WTC11 (cell line): Measurements from ENCODE around the gene RPL36AL.

Experiments used
- ATF1 ChIP-seq: sonication (generic); formaldehyde crosslinking; IDR thresholded peaks from 2 replicates; pipeline ENCODE4 v1.8.1; 2023; ENCODE audit warnings: mild to moderate bottlenecking, moderate library complexity, missing genetic modification reagents
- CBFB ChIP-seq: sonication (generic); formaldehyde crosslinking; IDR thresholded peaks from 2 replicates; pipeline ENCODE4 v1.8.1; 2022; ENCODE audit warnings: mild to moderate bottlenecking, low read depth, missing genetic modification reagents
- CTCF ChIP-seq: fragments of 200-600 bp; IDR thresholded peaks from 2 replicates; pipeline ENCODE4 v1.8.0; 2022; ENCODE audit warnings: antibody characterized with exemption
- E2F4 ChIP-seq: sonication (generic); formaldehyde crosslinking; IDR thresholded peaks from 2 replicates; pipeline ENCODE4 v1.8.1; 2022; ENCODE audit warnings: low read depth, mild to moderate bottlenecking, moderate library complexity, missing genetic modification reagents, borderline replicate concordance
- HMGXB4 ChIP-seq: sonication (generic); formaldehyde crosslinking; IDR thresholded peaks from 2 replicates; pipeline ENCODE4 v1.8.1; 2023; ENCODE audit warnings: mild to moderate bottlenecking, moderate library complexity, missing genetic modification reagents
- RELA ChIP-seq: sonication (generic); formaldehyde crosslinking; IDR thresholded peaks from 2 replicates; pipeline ENCODE4 v1.8.1; 2022; ENCODE audit warnings: missing genetic modification reagents, mild to moderate bottlenecking, borderline replicate concordance
- SMAD4 ChIP-seq: sonication (generic); formaldehyde crosslinking; IDR thresholded peaks from 2 replicates; pipeline ENCODE4 v1.8.0; 2022; ENCODE audit warnings: mild to moderate bottlenecking, missing genetic modification reagents
- SP1 ChIP-seq: sonication (generic); formaldehyde crosslinking; conservative IDR thresholded peaks from 2 replicates; pipeline ENCODE4 v1.8.1; 2022; ENCODE audit warnings: missing genetic modification reagents
- STAT6 ChIP-seq: sonication (generic); formaldehyde crosslinking; conservative IDR thresholded peaks from 2 replicates; pipeline ENCODE4 v1.8.1; 2023; ENCODE audit warnings: mild to moderate bottlenecking, low read depth, missing genetic modification reagents, moderate library complexity
- TCF7 ChIP-seq: sonication (generic); formaldehyde crosslinking; IDR thresholded peaks from 2 replicates; pipeline ENCODE4 v1.8.0; 2022; ENCODE audit warnings: mild to moderate bottlenecking, low read depth, missing genetic modification reagents, moderate library complexity
- TEAD4 ChIP-seq: sonication (generic); formaldehyde crosslinking; IDR thresholded peaks from 2 replicates; pipeline ENCODE4 v1.8.0; 2022; ENCODE audit warnings: mild to moderate bottlenecking, missing genetic modification reagents
- USF1 ChIP-seq: sonication (generic); formaldehyde crosslinking; IDR thresholded peaks from 2 replicates; pipeline ENCODE4 v1.8.0; 2022; ENCODE audit warnings: mild to moderate bottlenecking, missing genetic modification reagents
- ZBTB43 ChIP-seq: sonication (generic); formaldehyde crosslinking; IDR thresholded peaks from 2 replicates; pipeline ENCODE4 v1.8.1; 2023; ENCODE audit warnings: mild to moderate bottlenecking, missing genetic modification reagents
- ZNF423 ChIP-seq: fragments of 250-450 bp; sonication (Bioruptor Pico); IDR thresholded peaks from 2 replicates; pipeline ENCODE4 v2.1.2; 2022; ENCODE audit warnings: mild to moderate bottlenecking, moderate library complexity

- no peak for TF ChIP-seq CTCF
- TF ChIP-seq STAT6 (CRISPR knock-in tag) = no peak
- TF ChIP-seq ZBTB43 (CRISPR knock-in tag) = no peak
- TF ChIP-seq TEAD4 (CRISPR knock-in tag) = no peak
- TF ChIP-seq RELA (CRISPR knock-in tag) = no peak
- no peak for TF ChIP-seq ZNF423
- TF ChIP-seq HMGXB4 (CRISPR knock-in tag) = no peak
- no peak for TF ChIP-seq E2F4 (CRISPR knock-in tag)
- TF ChIP-seq TCF7 = no peak
- TF ChIP-seq USF1 (CRISPR knock-in tag) = no peak
- TF ChIP-seq ATF1 (CRISPR knock-in tag) = no peak
- TF ChIP-seq SP1 (CRISPR knock-in tag) = no peak
- TF ChIP-seq CBFB = no peak
- TF ChIP-seq SMAD4 (CRISPR knock-in tag) = no peak
Measured at GRCh38 chr14:49642163-49642562, 21.7 kb upstream of the RPL36AL start.
